ENCODE measurements around the gene ZNF778. TPM values are rescaled to one million over a fixed set of nuclear protein-coding genes. Genes with fewer than 3 reads are reported as not detected.
"Not testable (repeated sequence)": the region's sequence is repeated elsewhere in the genome, so short reads cannot be mapped to it uniquely, and the experiment has no call there.

ZNF778 gene
- total RNA-seq, 2 donors from 2014 or later: 12.9 to 30.2 TPM

DNA sequence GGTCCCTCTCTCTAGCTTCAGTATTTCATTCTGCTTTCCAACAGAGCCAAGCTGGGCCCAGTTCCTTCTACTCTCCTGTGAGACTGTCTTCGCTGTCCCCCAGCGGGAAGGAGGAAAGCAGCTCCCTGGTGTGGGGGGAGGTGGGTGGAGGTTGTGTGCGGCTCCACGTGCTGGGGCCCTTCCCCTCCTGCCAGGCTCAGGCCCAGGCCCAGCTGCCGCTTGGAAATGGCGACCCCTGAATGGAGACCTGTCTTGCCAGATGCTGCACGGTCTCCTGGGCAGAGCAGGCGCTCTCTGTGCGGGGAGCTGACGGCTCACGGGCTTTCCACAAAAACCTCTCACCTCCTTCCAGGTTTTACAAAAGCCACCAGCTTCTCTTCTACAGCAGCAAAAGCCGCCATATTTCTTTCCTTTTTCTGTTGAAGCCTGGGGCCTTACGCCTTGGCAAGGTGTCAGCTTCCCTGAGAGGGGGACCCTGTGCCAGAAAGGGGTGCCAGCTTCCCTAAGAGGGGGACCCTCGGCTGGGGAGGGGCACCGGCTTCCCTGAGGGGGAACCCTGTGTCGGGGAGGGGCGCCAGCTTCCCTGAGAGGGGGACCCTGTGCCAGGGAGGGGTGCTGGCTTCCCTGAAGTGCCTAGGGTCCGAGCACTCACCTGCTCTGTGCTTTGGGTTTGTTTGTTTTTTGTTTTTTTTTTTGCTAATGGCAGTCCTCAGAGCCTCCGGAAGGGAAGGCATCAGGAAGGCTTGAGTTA, 47.5 kb downstream of the ZNF778 start:
- no peak for DNase-seq (ENCODE audit: low spot score)
- H3K4me3 ChIP-seq: no peak overlapping the region
- TF ChIP-seq, protein P1, sequence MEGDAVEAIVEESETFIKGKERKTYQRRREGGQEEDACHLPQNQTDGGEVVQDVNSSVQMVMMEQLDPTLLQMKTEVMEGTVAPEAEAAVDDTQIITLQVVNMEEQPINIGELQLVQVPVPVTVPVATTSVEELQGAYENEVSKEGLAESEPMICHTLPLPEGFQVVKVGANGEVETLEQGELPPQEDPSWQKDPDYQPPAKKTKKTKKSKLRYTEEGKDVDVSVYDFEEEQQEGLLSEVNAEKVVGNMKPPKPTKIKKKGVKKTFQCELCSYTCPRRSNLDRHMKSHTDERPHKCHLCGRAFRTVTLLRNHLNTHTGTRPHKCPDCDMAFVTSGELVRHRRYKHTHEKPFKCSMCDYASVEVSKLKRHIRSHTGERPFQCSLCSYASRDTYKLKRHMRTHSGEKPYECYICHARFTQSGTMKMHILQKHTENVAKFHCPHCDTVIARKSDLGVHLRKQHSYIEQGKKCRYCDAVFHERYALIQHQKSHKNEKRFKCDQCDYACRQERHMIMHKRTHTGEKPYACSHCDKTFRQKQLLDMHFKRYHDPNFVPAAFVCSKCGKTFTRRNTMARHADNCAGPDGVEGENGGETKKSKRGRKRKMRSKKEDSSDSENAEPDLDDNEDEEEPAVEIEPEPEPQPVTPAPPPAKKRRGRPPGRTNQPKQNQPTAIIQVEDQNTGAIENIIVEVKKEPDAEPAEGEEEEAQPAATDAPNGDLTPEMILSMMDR (IDR thresholded peaks at IDR 0.05): no peak
- TF ChIP-seq POLR2A (IDR thresholded peaks at IDR 0.05) (no peak), POLR2AphosphoS5 (IDR thresholded peaks at IDR 0.05) (no peak)
- H3K27me3 ChIP-seq (replicated peaks; ENCODE audit: insufficient read depth): no peaks in the 10 kb centered on the region
- H3K36me3 ChIP-seq: peaks cover 0 to 8% of the 10 kb centered on the region in 2 donors
- intact Hi-C loops (cut with DNase I): no loop called here
- H3K9me3 ChIP-seq: no peaks in the 10 kb centered on the region
- 80% methylated on average over 19 of the region's 19 CpGs for WGBS
- no peaks in the 10 kb centered on the region for H3K4me1 ChIP-seq (replicated peaks)
- no peak overlapping the region for H3K27ac ChIP-seq

DNA sequence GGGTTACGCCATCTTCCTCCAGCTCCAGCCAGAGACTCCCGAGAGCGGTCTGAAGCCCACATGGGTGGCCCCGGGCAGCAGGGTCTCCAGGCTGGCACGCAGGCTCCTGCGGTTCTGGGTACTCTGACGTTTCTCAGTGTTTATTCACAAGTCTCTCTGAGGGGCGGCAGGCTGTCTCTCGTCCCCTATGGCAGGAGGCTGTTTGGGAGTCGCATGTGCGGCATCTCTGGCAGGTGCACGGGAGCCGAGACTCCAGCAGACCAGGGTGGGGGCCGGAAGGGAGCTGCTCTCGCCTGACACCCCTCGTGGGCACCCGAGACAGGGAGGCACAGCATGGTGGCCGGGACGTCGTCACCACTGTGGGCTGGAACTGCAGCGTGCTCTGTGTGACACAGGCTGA, 48.1 kb downstream of the ZNF778 start:
- DNase-seq (ENCODE audit: low spot score): no peak
- no peak overlapping the region for H3K4me3 ChIP-seq
- TF ChIP-seq, protein P1 (IDR thresholded peaks at IDR 0.05): no peak
- TF ChIP-seq POLR2A (IDR thresholded peaks at IDR 0.05): no peak
- TF ChIP-seq POLR2AphosphoS5 (IDR thresholded peaks at IDR 0.05): no peak
- H3K27ac ChIP-seq: no peak overlapping the region
- intact Hi-C loops (cut with DNase I): no loop called here
- no peaks in the 10 kb centered on the region for H3K4me1 ChIP-seq (replicated peaks)
- WGBS: 90% methylated on average over 21 of the region's 21 CpGs
- no peaks in the 10 kb centered on the region for H3K27me3 ChIP-seq (replicated peaks; ENCODE audit: insufficient read depth)
- H3K9me3 ChIP-seq: no peaks in the 10 kb centered on the region
- peaks cover under 1 to 12% of the 10 kb centered on the region in 2 donors for H3K36me3 ChIP-seq

DNA sequence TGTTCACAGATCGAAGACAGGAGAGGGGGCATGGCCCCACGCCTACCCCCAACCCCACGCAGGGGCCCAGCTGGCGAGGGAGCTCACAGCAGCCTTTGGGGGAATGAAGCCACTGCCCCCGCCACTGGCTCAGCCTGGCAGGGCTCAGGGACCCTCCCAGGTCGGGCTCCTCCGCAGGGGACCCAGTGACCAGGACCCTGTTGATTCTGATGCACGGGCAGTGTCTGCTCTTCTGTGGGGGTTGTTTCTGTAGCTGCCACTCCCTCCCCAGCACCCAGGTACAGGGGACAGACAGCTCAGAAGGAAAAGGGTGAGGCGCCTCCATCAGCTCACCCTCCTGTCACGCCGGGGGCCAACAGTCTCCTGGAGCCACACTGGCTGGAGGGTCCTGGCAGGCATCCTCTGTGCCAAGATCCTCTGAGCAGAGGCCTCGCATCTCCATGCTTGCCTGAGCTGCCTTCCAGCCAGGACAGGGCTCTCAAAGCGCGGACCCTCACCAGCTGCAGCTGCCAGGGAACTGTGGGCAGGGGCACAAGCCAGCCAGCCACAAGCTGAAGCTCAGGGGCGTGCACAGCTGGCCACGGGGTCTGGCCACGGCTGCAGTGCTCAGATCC, 49.1 kb downstream of the ZNF778 start:
- no peak for DNase-seq (ENCODE audit: low spot score)
- no peak overlapping the region for H3K4me3 ChIP-seq
- peaks cover 6 to 12% of the 10 kb centered on the region in 2 donors for H3K36me3 ChIP-seq
- H3K9me3 ChIP-seq: no peaks in the 10 kb centered on the region
- WGBS: 90% methylated on average over 17 of the region's 17 CpGs
- no peak for TF ChIP-seq POLR2AphosphoS5 (IDR thresholded peaks at IDR 0.05)
- no peak for TF ChIP-seq POLR2A (IDR thresholded peaks at IDR 0.05)
- TF ChIP-seq, protein P1 (IDR thresholded peaks at IDR 0.05): no peak
- intact Hi-C loops (cut with DNase I): no loop called here
- H3K4me1 ChIP-seq (replicated peaks): no peaks in the 10 kb centered on the region
- no peaks in the 10 kb centered on the region for H3K27me3 ChIP-seq (replicated peaks; ENCODE audit: insufficient read depth)
- no peak overlapping the region for H3K27ac ChIP-seq

DNA sequence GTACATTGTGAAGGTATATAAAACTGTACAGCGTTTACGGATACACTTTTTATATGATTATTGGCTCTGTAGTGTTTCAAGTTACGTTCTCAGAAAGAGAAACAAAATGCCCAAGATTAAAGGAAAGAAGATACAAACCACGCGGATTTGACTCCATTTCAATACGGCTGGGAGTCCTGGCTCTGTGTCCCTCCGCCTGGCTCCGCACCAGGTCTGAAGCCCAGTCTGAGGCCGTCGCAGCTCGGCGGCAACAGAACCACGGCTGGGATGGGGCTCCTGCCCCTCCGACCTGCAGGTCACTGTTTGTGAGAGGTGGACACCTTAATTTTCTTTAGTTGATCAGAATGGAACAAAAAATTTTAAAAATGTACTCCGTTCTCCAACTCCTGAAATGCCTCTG, 50.2 kb downstream of the ZNF778 start:
- WGBS: 91% methylated on average over 13 of the region's 15 CpGs
- H3K27ac ChIP-seq; intact Hi-C loops (cut with DNase I); DNase-seq (ENCODE audit: low spot score); H3K9me3 ChIP-seq; H3K4me3 ChIP-seq; H3K4me1 ChIP-seq (replicated peaks); H3K27me3 ChIP-seq (replicated peaks; ENCODE audit: insufficient read depth): not testable (repeated sequence)
- H3K36me3 ChIP-seq: peaks cover 6 to 12% of the 10 kb centered on the region in 2 donors

DNA sequence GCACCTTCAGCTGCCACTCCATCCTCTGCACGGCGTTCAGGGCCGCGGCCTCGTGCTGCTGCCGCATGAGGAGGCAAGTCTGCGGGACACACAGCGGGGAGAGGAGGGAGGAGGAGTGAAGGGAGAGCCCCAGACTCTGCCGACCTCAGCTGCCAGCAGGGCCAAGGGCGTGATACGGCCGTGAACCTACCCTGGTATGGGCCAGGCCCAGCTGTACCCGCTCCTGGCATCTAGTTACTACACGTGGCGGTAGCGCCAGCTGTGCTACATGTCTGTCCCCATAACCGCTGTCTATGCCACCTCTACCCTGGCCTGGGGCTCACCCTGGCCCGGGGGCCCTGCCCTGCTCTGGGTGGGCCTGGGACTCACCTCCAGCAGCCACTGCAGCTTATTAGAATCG, 51.1 kb downstream of the ZNF778 start:
- Histone ChIP-seq H3K27me3 (replicated peaks; ENCODE audit: insufficient read depth) (no peaks in the 10 kb centered on the region), H3K27ac (no peak overlapping the region), H3K4me3 (no peak overlapping the region), H3K9me3 (no peaks in the 10 kb centered on the region), H3K4me1 (replicated peaks) (no peaks in the 10 kb centered on the region), H3K36me3 (peaks cover 6 to 12% of the 10 kb centered on the region in 2 donors)
- TF ChIP-seq POLR2A (IDR thresholded peaks at IDR 0.05) (no peak), POLR2AphosphoS5 (IDR thresholded peaks at IDR 0.05) (no peak)
- TF ChIP-seq, protein P1 (IDR thresholded peaks at IDR 0.05): no peak
- DNase-seq (ENCODE audit: low spot score): no peak
- 96% methylated on average over 19 of the region's 19 CpGs for WGBS
- intact Hi-C loops (cut with DNase I): no loop called here
